HG03520 (cell line): ENCODE measurements around the gene RASGRP3.
"Not testable (repeated sequence)": the region's sequence is repeated elsewhere in the genome, so short reads cannot be mapped to it uniquely, and the experiment has no call there.

Source experiments
- ATAC-seq: cut with Tn5 transposase; IDR thresholded peaks from one replicate; pipeline ENCODE4 v1.9.1; 2021; ENCODE audit warnings: mild to moderate bottlenecking, moderate library complexity; ENCODE audit not compliant: unreplicated experiment

The RASGRP3 gene

DNA sequence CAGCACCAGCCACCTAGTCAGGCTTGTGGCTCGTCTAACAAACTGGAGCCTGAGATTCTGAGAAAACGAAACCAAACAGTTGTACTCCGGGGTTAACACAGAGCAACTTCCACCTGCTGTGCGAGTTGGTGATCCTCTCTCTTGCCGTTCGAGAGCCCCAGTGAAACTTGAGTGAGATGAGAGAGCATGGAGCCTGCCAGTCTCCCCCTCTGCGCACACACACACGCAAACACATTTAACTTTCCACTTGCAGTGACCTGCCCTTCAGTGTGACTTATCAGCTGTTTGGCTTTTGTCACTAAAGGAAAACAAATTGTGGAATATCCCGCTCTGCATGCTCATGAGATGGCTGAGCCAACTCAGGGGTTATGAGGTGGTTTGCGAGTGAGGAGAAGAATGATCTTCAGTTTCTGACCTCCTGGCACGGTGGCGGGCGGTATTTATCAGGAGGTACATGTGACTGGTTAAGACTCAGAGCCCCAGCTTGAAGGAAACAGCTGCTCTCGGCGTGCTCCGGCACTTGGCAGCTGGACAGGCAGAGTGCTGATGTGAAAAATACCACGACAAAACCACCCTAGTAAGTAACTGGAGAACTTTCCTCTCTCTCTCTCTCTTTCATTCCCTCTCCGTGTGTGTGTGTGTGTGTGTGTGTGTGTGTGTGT, at the start of gene RASGRP3:
Gene RASGRP3 (plus strand): TSS at position 519 of the 662 bp plus-strand sequence. CDS start 38,488 bp downstream, outside the sequence.
- peak; percentile 48 for ATAC-seq

GRCh38 chr2:33426666-33427231, 49.7 kb upstream of the RASGRP3 start:
- no peak for ATAC-seq

DNA sequence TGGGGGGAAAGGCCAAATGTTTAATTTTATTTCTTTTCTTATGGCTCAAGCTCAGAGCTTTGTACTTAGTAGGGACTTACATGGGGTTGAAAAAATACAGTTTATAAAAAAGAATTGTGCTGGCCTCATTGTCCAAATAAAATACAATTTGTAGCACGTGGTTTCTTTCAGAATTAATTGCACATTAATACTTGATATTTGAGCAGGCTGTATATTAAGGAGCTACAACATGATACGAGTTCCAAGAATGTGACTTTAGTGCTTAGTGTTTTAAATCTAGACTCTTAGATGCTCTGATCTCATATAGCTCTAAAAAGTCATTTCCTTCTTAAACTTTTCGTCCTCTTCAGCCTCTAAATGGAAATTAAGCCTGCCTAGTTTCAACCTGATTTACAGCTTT, 46.4 kb upstream of the RASGRP3 start:
- ATAC-seq, result no peak

DNA sequence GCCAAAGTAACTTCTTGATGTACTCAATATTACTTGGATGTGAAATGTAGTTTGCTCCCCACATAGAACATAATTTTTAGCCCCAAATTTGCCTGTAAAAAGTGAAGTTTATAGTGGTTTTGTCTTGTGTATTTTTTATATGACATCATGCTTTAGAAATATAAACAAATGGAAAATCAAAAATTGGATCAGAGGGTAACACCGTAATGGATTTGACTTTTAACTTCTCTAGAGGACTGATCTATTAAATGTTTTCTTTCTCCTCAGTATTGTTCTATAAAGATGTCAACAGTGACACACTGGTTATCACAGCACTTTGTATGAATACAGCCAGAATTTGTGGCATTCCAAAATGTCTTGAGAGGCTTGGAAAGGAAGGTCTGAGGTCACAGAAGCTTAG, 45.6 kb upstream of the RASGRP3 start:
- no peak for ATAC-seq

GRCh38 chr2:33432871-33433270, 43.6 kb upstream of the RASGRP3 start:
- no peak for ATAC-seq

DNA sequence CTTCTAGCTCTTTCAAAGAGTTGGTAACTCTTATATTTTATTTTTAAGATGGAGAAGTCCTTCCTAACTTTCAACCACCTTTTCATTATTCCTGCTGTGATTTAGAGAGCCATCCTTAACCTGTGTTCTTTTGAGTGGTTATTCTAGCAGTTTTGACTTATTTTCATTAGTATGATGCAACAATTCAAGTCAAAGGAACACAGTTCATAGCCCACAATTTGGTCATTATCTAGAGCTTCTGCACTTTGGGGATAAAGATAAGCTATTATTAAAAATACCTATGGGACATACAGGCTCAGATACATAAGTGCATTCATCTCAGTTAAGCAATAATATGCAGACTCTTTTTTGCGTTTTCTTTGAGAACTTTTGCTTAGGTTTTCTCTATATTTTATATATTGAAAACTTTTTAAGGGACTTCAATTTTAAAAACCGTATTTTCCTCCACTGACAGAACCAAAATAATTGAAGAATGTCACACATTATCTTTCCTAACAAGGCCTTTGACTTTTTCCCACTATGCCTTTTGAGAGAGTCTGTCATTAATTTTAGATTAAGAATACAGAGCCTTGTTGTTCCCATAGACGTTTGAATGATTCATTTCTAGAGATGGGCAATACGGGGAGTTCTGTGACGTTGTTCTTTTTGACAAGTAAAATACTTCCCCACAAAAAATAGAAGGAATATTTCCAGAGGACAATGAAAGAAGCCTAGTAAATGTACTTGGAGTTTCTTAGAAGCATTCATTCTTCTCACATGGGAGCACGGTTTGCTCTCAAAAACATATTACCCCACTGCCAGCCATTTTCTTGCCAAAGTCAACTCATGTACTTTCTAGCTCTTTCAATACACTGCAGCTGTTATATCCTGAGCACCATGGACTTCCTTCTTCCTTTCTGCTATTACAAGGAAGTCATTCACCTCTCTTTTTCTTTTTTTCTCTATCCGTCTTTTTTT, 42.9 kb upstream of the RASGRP3 start:
- ATAC-seq, result no peak

- ATAC-seq, result no peak
These were observed 40.9 kb upstream of the RASGRP3 start for GRCh38 chr2:33435518-33435917.

DNA sequence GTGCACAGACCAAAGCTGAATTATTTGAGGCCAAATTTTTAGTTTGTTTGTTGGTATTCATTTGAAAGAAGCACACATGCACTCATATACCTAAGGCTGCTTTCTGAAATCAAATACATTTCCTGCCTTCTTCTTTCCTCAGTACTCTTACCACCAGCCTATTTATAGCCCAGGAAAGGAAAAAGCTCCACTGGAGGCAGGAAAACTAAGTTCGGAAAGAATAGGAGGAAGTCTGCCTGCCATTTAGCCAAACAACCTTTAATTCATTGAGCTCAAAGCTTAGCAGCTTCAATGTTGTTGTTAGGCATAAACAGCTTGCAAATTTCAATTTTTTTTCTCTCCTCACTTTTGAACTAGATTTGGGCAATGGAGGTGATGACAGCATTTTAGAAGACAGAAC, 40.4 kb upstream of the RASGRP3 start:
- ATAC-seq, result no peak

DNA sequence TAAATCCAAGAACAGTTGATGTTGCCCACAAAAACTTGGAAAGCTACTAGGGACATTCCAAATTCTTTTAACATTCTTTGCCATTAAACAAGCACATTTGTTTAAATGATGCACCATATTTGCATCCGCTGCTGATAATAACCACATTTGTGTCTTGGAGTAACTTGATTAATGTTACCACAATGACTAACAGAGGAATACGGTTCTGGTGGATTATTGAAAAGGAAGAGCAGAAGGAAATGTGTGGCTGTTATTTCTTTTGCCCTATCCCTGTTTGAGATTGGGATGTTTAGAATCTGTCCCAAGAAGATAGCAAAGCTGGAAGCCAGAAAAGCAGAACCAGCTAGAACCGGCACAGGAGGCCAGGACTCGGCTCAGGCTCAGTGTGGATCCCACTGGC, 39.2 kb upstream of the RASGRP3 start:
- ATAC-seq, result no peak

GRCh38 chr2:33437815-33438214, 38.6 kb upstream of the RASGRP3 start:
- no peak for ATAC-seq

DNA sequence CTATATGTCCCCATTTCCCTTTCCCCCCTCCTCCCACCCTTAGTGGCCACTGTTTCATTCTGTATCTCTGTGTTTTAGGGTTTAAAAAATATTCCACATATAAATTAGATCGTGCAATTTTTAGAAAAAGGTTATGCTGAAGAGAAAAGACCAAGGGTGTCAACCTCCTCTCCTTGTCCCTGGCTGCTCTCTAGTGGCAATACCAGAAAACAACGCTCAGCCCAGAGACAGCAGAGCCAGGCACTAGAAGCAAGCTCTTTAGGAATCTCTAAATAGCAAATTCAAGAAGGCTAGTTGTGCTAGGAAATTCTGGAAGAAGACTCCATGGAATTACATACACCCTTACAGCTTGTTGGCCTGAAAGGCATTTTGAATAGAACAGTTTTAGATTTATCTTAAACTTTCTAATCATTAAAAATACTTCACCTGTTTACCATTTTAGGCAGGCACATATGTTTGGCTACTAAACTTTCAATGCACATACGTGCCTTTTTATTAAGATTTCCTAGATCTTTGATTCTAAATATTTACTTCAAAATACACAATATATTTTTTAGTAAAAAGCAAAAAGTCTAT, 35.1 kb upstream of the RASGRP3 start:
- no peak for ATAC-seq

DNA sequence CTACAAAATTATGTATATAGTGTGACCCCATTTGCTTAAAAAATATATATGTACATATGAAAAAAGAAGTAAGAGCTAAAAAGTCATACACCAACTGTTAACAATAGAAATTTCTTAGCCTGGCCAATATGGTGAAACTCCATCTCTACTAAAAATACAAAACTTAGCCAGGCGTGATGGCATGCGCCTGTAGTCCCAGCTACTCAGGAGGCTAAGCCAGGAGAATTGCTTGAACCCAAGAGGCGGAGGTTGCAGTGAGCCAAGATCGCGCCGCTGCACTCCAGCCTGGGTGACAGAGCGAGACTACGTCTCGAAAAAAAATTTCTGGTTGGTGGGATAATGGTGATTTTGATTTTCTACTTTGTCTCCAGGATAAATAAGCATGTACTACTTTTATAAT, 34.4 kb upstream of the RASGRP3 start:
- not testable (repeated sequence) for ATAC-seq

- no peak for ATAC-seq
These were observed 33.8 kb upstream of the RASGRP3 start for GRCh38 chr2:33442528-33443079.

DNA sequence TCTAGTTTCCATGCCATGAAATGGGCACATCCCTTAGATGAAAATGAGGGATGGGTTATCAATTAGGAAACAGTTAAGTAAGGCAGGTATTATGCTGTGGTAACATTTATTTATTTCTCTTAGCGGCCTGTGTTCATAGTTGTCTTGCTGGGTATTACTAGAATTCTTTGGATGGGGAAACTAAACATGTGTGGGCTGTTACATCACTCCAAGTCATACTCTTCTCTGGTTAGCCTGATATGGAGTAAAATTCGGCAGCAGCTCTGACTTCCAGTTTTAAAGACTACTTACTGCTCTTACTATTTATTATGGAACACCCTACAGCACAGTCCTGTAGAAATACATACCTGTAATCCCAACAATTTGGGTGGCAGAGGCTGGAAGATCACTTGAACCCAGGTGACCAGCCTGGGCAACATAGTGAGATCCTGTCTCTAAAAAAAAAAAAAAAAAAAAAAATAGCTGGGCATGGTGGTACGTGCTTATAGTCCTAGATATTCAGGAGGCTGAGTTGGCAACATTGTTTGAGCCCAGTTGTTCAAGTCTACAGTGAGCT, 33.1 kb upstream of the RASGRP3 start:
- ATAC-seq, result no peak

GRCh38 chr2:33444967-33445366, 31.5 kb upstream of the RASGRP3 start:
- ATAC-seq, result no peak

GRCh38 chr2:33448220-33448899, 28.1 kb upstream of the RASGRP3 start:
- no peak for ATAC-seq

GRCh38 chr2:33451214-33451613, 25.2 kb upstream of the RASGRP3 start:
- no peak for ATAC-seq

DNA sequence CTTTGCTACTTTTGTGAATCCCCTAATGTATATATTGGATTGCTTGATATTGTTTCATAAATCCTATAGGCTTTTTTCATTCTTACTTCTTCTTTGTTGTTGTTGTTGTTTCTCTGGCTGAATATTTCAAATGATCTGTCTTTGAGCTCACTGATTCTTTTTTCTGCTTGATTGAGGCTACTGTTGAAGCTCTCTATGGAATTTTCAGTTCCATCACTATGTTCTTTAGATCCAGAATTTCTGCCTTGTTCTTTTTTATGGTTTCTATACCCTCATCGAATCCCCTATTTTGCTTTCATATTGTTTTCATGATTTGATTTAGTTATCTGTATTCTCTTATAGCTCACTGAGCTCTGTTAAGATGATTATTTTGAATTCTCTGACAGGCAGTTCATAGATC, 24.6 kb upstream of the RASGRP3 start:
- no peak for ATAC-seq

GRCh38 chr2:33452545-33452944, 23.9 kb upstream of the RASGRP3 start:
- no peak for ATAC-seq

DNA sequence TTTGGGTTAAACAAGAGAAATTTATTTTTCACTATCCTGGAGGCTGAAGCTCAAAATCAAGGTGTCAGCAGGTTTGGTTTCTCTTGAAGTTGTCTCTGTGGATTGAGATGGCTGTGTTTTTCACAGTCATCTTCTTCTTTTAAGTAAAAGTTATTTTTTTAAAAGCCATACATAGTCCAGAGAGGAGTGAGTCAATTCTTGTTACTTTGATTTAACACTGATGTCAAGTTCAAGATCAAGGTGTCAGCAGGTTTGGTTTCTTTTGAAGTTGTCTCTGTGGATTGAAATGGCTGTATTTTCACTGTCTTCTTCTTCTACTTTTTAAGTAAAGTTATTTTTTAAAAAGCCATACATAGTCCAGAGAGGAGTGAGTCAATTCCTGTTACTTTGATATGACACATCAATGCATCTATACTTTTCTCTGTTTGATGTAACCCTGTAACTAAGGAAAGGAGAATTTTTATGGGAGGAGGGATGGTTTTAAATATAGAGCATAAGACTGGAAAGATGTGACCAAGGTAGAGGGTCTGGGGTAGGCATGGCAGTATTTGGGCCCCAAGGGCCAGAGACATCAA, 22.5 kb upstream of the RASGRP3 start:
- ATAC-seq, result no peak
